ENCODE results near the gene MAP6. TPM values are rescaled to one million over a fixed set of nuclear protein-coding genes. Genes with fewer than 3 reads are reported as not detected.

MAP6 gene
- total and polyA plus RNA-seq, 9 of the 15 experiments (the other 6 are each of a cell fraction or from before 2014, with no cell fraction given), result not detected

GRCh38 chr11:75611823-75612222 lies 57.0 kb downstream of the MAP6 start:
- in situ Hi-C loops (cut with MboI), result no loop called here
- WGBS (ENCODE audit: insufficient coverage, low coverage, missing lambda C conversion rate), result 3% methylated on average over 3 of the region's 3 CpGs
- Histone ChIP-seq H3K9me3 (replicated peaks; ENCODE audit: control insufficient read depth, insufficient read depth, low read depth, low read length) (no peaks in the 10 kb centered on the region), H2AFZ (ENCODE audit: low read depth, low read length) (no peak overlapping the region), H3K9me1 (ENCODE audit: control insufficient read depth, insufficient read depth, low read length) (no peaks in the 10 kb centered on the region), H3K4me2 (ENCODE audit: insufficient read depth, low read length) (no peak overlapping the region), H3K9ac (ENCODE audit: insufficient read depth in 1 of 2, low read depth in 2 of 2, low read length in 2 of 2) (peak overlapping the region in 1 of 2 experiments; percentile 46; a peak in 1 of 4 replicates), H3K27me3 (ENCODE audit: control insufficient read depth in 2 of 2, insufficient read depth in 2 of 2, low read length in 2 of 2) (peaks cover 7 to 24% of the 10 kb centered on the region in 2 experiments; a peak in 4 of 5 replicates), H3K79me2 (ENCODE audit: control insufficient read depth, insufficient read depth, low read length) (no peaks in the 10 kb centered on the region), H3K36me3 (ENCODE audit: control insufficient read depth, insufficient read depth, low read length) (no peaks in the 10 kb centered on the region), H3K27ac (ENCODE audit: extremely low read depth, low read depth, low read length) (no peak overlapping the region), H4K20me1 (replicated peaks; ENCODE audit: control insufficient read depth, insufficient read depth, low read length) (no peaks in the 10 kb centered on the region; the same call in 1 of the 2 replicates), H3K4me3 (no peak overlapping the region), H3K4me1 (replicated peaks in 1 of 2; ENCODE audit: control insufficient read depth in 2 of 2, insufficient read depth in 2 of 2, low read length in 2 of 2) (no peaks in the 10 kb centered on the region; a peak in 1 of 5 replicates)
- BruUV-seq (replicated peaks), result no TSS peak
- intact Hi-C loops (cut with micrococcal nuclease), result no loop called here
- TF ChIP-seq MIER1 (IDR thresholded peaks at IDR 0.05; ENCODE audit: low read depth) (no peak), ZNF24 (IDR thresholded peaks at IDR 0.05) (peak; percentile 64; the same call in 1 of the 2 replicates)
- FAIRE-seq, result no peak
- ChIA-PET POLR2A (interaction anchor here (0.5 to 0.9 kb wide), 2 partner anchors 24 to 999 kb away, joined by 3 read pairs; no protein-coding TSS in a partner anchor), CTCF (ENCODE audit: low intra/inter-chr PET ratio) (no interaction called here)
- DNase-seq (ENCODE audit: extremely low read depth in 1 of 4, low spot score in 3 of 4), result no peak
- no peak for ATAC-seq

- ATAC-seq (no peak), FAIRE-seq (no peak), DNase-seq (ENCODE audit: extremely low read depth in 1 of 4, low spot score in 3 of 4) (no peak)
- POLR2A ChIA-PET, result no interaction called here
- Histone ChIP-seq H3K36me3 (ENCODE audit: control insufficient read depth, insufficient read depth, low read length) (no peaks in the 10 kb centered on the region), H3K27ac (ENCODE audit: extremely low read depth, low read depth, low read length) (no peak overlapping the region), H4K20me1 (replicated peaks; ENCODE audit: control insufficient read depth, insufficient read depth, low read length) (no peaks in the 10 kb centered on the region), H3K4me1 (replicated peaks in 1 of 2; ENCODE audit: control insufficient read depth in 2 of 2, insufficient read depth in 2 of 2, low read length in 2 of 2) (no peaks in the 10 kb centered on the region), H3K9ac (ENCODE audit: insufficient read depth in 1 of 2, low read depth in 2 of 2, low read length in 2 of 2) (no peak overlapping the region; a peak in 1 of 4 replicates), H3K4me2 (ENCODE audit: insufficient read depth, low read length) (no peak overlapping the region), H3K9me1 (ENCODE audit: control insufficient read depth, insufficient read depth, low read length) (no peaks in the 10 kb centered on the region), H3K79me2 (ENCODE audit: control insufficient read depth, insufficient read depth, low read length) (no peaks in the 10 kb centered on the region), H3K4me3 (no peak overlapping the region), H2AFZ (ENCODE audit: low read depth, low read length) (no peak overlapping the region), H3K9me3 (replicated peaks; ENCODE audit: control insufficient read depth, insufficient read depth, low read depth, low read length) (no peaks in the 10 kb centered on the region), H3K27me3 (ENCODE audit: control insufficient read depth in 2 of 2, insufficient read depth in 2 of 2, low read length in 2 of 2) (peaks cover 27 to 34% of the 10 kb centered on the region in 2 experiments; a peak in 4 of 5 replicates)
- in situ Hi-C loops (cut with MboI) (no loop called here), intact Hi-C loops (cut with micrococcal nuclease) (no loop called here)
- BruUV-seq (replicated peaks), result no TSS peak
- CTCF ChIA-PET (ENCODE audit: low intra/inter-chr PET ratio), result no interaction called here
- WGBS (ENCODE audit: insufficient coverage, low coverage, missing lambda C conversion rate), result 21% methylated on average over 8 of the region's 8 CpGs
- TF ChIP-seq BRCA1 (IDR thresholded peaks at IDR 0.05) (no peak), BRCA1 (CRISPR knock-in tag; IDR thresholded peaks at IDR 0.05) (0 out of 2 replicates have a peak, but pooled peaks have one; percentile 58), POLR2H (tag; IDR thresholded peaks at IDR 0.05; ENCODE audit: low read depth) (no peak), TCF7L2 (IDR thresholded peaks at IDR 0.05; ENCODE audit: low read depth, low read length) (no peak), NR2F6 (CRISPR knock-in tag; IDR thresholded peaks at IDR 0.05) (no peak), ADNP (tag; IDR thresholded peaks at IDR 0.05) (no peak), CEBPB (tag; IDR thresholded peaks at IDR 0.05) (peak; percentile 51; the same call in 1 of the 2 replicates), RREB1 (CRISPR knock-in tag; IDR thresholded peaks at IDR 0.05) (no peak), FOXA3 (CRISPR knock-in tag; conservative IDR thresholded peaks at IDR 0.05 in 1 of 2, IDR thresholded peaks at IDR 0.05 in 1 of 2) (no peak), MEIS2 (IDR thresholded peaks at IDR 0.05; ENCODE audit: partially characterized antibody) (no peak)
Observed at GRCh38 chr11:75606099-75606498, 62.7 kb downstream of the MAP6 start.

All from K562 (cell line).